ENCODE data around the gene WDR27.

The WDR27 gene

DNA sequence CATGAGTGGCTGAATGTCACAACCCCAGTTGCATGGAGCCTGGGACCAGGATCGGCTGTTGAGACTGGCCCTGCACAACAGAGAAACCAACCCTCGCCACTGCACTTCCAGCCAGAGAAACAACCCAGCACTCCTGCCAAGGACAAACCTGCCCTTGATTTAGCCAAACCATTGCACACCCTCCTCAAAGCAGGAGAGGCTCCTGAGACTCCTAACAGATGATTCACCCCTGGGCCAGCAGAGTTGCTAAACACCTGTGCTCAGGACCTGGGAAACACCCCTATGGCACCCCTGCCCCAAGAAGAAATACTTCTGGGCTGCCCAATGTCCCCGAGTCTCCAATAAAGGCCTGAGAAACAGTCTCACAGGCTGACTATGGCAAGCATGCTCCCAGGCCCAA is 17.8 kb downstream of the WDR27 start:
- Histone ChIP-seq H3K4me2 (ENCODE audit: low read depth, low read length) (no peak overlapping the region), H3K9ac (ENCODE audit: low read length) (no peak overlapping the region), H4K20me1 (ENCODE audit: insufficient read depth, low read length) (no peaks in the 10 kb centered on the region), H3K9me2 (replicated peaks; ENCODE audit: insufficient read depth, low read length) (no peaks in the 10 kb centered on the region), H3K4me1 (ENCODE audit: low read length) (no peaks in the 10 kb centered on the region), H3K27ac (ENCODE audit: low read length) (no peak overlapping the region), H2AFZ (ENCODE audit: low read length) (no peak overlapping the region), H3K4me3 (ENCODE audit: low read length) (no peak overlapping the region), H3F3A (ENCODE audit: insufficient read depth, low read length) (no peaks in the 10 kb centered on the region), H3K9me3 (replicated peaks; ENCODE audit: insufficient read depth, low read length) (no peaks in the 10 kb centered on the region), H3K79me2 (ENCODE audit: low read length) (no peaks in the 10 kb centered on the region), H3K27me3 (replicated peaks; ENCODE audit: insufficient read depth, low read length) (no peaks in the 10 kb centered on the region), H3K36me3 (replicated peaks; ENCODE audit: insufficient read depth, low read length) (no peaks in the 10 kb centered on the region)
- no peak for DNase-seq
- TF ChIP-seq EZH2 (optimal IDR thresholded peaks at IDR 0.05; ENCODE audit: low read depth, low read length): no peak
- TF ChIP-seq, protein P1, sequence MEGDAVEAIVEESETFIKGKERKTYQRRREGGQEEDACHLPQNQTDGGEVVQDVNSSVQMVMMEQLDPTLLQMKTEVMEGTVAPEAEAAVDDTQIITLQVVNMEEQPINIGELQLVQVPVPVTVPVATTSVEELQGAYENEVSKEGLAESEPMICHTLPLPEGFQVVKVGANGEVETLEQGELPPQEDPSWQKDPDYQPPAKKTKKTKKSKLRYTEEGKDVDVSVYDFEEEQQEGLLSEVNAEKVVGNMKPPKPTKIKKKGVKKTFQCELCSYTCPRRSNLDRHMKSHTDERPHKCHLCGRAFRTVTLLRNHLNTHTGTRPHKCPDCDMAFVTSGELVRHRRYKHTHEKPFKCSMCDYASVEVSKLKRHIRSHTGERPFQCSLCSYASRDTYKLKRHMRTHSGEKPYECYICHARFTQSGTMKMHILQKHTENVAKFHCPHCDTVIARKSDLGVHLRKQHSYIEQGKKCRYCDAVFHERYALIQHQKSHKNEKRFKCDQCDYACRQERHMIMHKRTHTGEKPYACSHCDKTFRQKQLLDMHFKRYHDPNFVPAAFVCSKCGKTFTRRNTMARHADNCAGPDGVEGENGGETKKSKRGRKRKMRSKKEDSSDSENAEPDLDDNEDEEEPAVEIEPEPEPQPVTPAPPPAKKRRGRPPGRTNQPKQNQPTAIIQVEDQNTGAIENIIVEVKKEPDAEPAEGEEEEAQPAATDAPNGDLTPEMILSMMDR (IDR thresholded peaks at IDR 0.05; ENCODE audit: low read length): no peak
- no peak for TF ChIP-seq EZH2phosphoT487 (IDR thresholded peaks at IDR 0.05; ENCODE audit: low read length)

DNA sequence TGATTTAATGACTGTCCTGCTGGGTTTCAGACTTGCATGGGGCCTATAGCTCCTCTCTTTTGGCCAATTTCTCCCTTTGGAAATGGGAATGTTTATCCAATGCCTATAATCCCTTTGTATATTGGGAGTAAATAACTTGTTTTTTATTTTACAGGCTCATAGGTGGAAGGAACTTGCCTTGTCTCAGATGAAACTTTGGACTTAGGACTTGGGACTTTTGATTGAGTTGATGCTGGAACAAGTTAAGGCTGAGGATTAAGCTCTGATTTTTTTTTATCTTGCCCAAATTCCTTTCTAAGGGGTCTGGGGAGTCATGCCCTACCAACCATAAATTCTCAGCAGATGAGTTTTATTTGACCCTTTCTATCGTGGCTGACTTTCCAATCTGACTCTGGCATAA is 23.5 kb downstream of the WDR27 start:
- H3K27me3 ChIP-seq (replicated peaks; ENCODE audit: insufficient read depth, low read length): no peaks in the 10 kb centered on the region
- H3K4me2 ChIP-seq (ENCODE audit: low read depth, low read length): no peak overlapping the region
- H3K36me3 ChIP-seq (replicated peaks; ENCODE audit: insufficient read depth, low read length): no peaks in the 10 kb centered on the region
- no peaks in the 10 kb centered on the region for H4K20me1 ChIP-seq (ENCODE audit: insufficient read depth, low read length)
- no peak overlapping the region for H3K4me3 ChIP-seq (ENCODE audit: low read length)
- H3K27ac ChIP-seq (ENCODE audit: low read length): no peak overlapping the region
- no peaks in the 10 kb centered on the region for H3K4me1 ChIP-seq (ENCODE audit: low read length)
- no peaks in the 10 kb centered on the region for H3F3A ChIP-seq (ENCODE audit: insufficient read depth, low read length)
- DNase-seq: no peak
- H3K79me2 ChIP-seq (ENCODE audit: low read length): no peaks in the 10 kb centered on the region
- TF ChIP-seq EZH2phosphoT487 (IDR thresholded peaks at IDR 0.05; ENCODE audit: low read length) (no peak), EZH2 (optimal IDR thresholded peaks at IDR 0.05; ENCODE audit: low read depth, low read length) (no peak)
- TF ChIP-seq, protein P1 (IDR thresholded peaks at IDR 0.05; ENCODE audit: low read length): no peak
- H3K9me2 ChIP-seq (replicated peaks; ENCODE audit: insufficient read depth, low read length): no peaks in the 10 kb centered on the region
- H2AFZ ChIP-seq (ENCODE audit: low read length): no peak overlapping the region
- H3K9me3 ChIP-seq (replicated peaks; ENCODE audit: insufficient read depth, low read length): no peaks in the 10 kb centered on the region
- no peak overlapping the region for H3K9ac ChIP-seq (ENCODE audit: low read length)

DNA sequence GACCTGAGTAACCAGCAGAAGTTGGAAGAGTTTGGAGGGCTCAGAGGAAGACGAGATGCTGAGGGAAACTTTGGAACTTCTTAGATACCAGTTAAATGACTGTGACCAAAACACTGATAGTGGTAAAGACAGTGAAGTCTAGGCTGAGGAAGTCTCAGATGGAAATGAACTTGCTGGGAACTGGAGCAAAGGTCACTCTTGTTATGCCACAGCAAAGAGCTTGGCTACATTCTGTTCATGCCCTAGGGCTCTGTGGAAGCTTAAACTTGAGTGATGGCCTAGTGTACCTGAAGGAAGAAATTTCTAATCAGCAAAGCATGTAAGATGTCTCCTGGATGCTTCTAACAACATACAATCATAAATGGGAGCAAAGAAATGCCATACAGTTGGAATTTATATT is 24.7 kb downstream of the WDR27 start:
- Histone ChIP-seq H2AFZ (ENCODE audit: low read length) (no peak overlapping the region), H3K27me3 (replicated peaks; ENCODE audit: insufficient read depth, low read length) (no peaks in the 10 kb centered on the region), H3K9ac (ENCODE audit: low read length) (no peak overlapping the region), H3F3A (ENCODE audit: insufficient read depth, low read length) (no peaks in the 10 kb centered on the region), H3K9me3 (replicated peaks; ENCODE audit: insufficient read depth, low read length) (no peaks in the 10 kb centered on the region), H3K27ac (ENCODE audit: low read length) (no peak overlapping the region), H3K4me1 (ENCODE audit: low read length) (no peaks in the 10 kb centered on the region), H3K4me3 (ENCODE audit: low read length) (no peak overlapping the region), H3K36me3 (replicated peaks; ENCODE audit: insufficient read depth, low read length) (no peaks in the 10 kb centered on the region), H3K4me2 (ENCODE audit: low read depth, low read length) (no peak overlapping the region), H3K9me2 (replicated peaks; ENCODE audit: insufficient read depth, low read length) (no peaks in the 10 kb centered on the region), H4K20me1 (ENCODE audit: insufficient read depth, low read length) (no peaks in the 10 kb centered on the region), H3K79me2 (ENCODE audit: low read length) (no peaks in the 10 kb centered on the region)
- TF ChIP-seq, protein P1 (IDR thresholded peaks at IDR 0.05; ENCODE audit: low read length): no peak
- no peak for TF ChIP-seq EZH2phosphoT487 (IDR thresholded peaks at IDR 0.05; ENCODE audit: low read length)
- no peak for TF ChIP-seq EZH2 (optimal IDR thresholded peaks at IDR 0.05; ENCODE audit: low read depth, low read length)
- DNase-seq: no peak
